Measurements from ENCODE around the gene GFRA1.

DNA sequence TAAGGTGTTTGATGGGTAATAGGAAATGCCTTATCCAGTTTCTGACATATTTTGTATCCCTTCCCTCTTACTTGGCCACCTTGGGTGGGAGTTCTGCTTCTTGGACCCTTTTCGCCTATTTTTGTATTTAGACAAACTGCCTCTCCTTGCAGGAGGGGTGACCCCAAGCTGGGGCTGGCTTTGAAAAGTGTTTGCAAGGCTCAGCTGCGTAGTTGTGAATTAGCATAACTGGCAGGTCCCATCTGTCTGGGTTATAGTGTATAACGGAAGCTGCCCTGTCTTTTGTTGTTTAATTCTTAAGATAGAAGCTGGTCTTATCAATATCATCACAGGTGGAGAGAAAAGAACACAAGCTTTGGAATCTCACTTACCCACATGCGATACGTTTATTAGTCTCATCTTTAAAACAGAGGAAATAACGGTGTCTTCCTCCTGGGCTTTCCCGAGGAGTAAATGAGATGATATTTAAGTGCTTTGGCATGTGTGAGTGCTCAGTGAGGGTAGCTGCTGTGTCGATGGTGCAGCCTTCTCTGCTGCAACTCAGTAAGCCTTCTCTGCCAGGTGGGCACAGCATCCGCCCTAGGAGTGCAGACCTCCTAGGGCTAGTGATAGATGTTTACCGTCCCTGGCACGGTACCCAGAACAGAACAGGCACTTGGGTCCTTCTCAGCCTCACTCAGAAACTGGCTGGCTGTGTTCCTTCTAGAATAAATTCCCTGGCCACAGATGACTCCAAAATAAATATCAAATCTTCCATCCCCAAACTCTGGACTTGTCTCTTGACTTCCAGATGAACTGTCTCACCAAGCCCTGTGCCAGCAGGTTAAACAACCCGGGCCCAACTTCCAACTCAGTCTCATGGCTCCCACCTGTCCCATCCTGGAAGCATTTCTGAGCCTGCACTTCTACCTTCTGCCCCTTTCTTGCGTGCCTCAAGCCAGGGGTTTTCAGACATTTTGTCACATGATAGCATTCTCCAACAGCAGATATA lies 227.3 kb downstream of the GFRA1 start:
- TF ChIP-seq, protein P1, sequence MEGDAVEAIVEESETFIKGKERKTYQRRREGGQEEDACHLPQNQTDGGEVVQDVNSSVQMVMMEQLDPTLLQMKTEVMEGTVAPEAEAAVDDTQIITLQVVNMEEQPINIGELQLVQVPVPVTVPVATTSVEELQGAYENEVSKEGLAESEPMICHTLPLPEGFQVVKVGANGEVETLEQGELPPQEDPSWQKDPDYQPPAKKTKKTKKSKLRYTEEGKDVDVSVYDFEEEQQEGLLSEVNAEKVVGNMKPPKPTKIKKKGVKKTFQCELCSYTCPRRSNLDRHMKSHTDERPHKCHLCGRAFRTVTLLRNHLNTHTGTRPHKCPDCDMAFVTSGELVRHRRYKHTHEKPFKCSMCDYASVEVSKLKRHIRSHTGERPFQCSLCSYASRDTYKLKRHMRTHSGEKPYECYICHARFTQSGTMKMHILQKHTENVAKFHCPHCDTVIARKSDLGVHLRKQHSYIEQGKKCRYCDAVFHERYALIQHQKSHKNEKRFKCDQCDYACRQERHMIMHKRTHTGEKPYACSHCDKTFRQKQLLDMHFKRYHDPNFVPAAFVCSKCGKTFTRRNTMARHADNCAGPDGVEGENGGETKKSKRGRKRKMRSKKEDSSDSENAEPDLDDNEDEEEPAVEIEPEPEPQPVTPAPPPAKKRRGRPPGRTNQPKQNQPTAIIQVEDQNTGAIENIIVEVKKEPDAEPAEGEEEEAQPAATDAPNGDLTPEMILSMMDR (IDR thresholded peaks at IDR 0.05): no peak
- TF ChIP-seq EZH2 (IDR thresholded peaks at IDR 0.05) (no peak), EZH2phosphoT487 (IDR thresholded peaks at IDR 0.05) (no peak)
